BLaER1 (cell line): ENCODE measurements around the gene SESTD1.

Source experiments
- H3K27ac ChIP-seq: shearing (Covaris generic); formaldehyde crosslinking; 2 replicates; pipeline ENCODE4 v1.8.1; 2022
- H3K27me3 ChIP-seq: shearing (Covaris generic); formaldehyde crosslinking; 2 replicates; pipeline ENCODE4 v1.8.1; 2022
- H3K36me3 ChIP-seq: shearing (Covaris generic); formaldehyde crosslinking; 2 replicates; pipeline ENCODE4 v1.8.1; 2022
- H3K4me1 ChIP-seq: shearing (Covaris generic); formaldehyde crosslinking; 2 replicates; pipeline ENCODE4 v1.8.1; 2022
- H3K4me2 ChIP-seq: shearing (Covaris generic); formaldehyde crosslinking; 2 replicates; pipeline ENCODE4 v1.8.1; 2022
- H3K4me3 ChIP-seq: shearing (Covaris generic); formaldehyde crosslinking; 2 replicates; pipeline ENCODE4 v1.8.1; 2022
- H3K9ac ChIP-seq: shearing (Covaris generic); formaldehyde crosslinking; 2 replicates; pipeline ENCODE4 v1.8.1; 2022
- H3K9me3 ChIP-seq: shearing (Covaris generic); formaldehyde crosslinking; 2 replicates; pipeline ENCODE4 v1.8.1; 2022
- H4K20me1 ChIP-seq: shearing (Covaris generic); formaldehyde crosslinking; 2 replicates; pipeline ENCODE4 v1.8.1; 2022
- Cebpa-rat ChIP-seq: shearing (Covaris generic); IDR thresholded peaks from 2 replicates; pipeline ENCODE4 v1.8.1; 2022

SESTD1 gene

GRCh38 chr2:179172894-179173293, 91.7 kb downstream of the SESTD1 start:
- Histone ChIP-seq H3K27ac (no peak overlapping the region), H3K9me3 (0 out of 2 replicates have a peak, but pooled peaks cover 1% of the 10 kb centered on the region), H4K20me1 (no peaks in the 10 kb centered on the region), H3K4me1 (no peaks in the 10 kb centered on the region), H3K36me3 (peaks cover 41% of the 10 kb centered on the region), H3K4me3 (no peak overlapping the region), H3K9ac (no peak overlapping the region), H3K4me2 (no peak overlapping the region), H3K27me3 (no peaks in the 10 kb centered on the region)
- TF ChIP-seq Cebpa-rat, result no peak

GRCh38 chr2:179171371-179171770, 93.3 kb downstream of the SESTD1 start:
- H3K4me2 ChIP-seq, result no peak overlapping the region
- no peaks in the 10 kb centered on the region for H3K4me1 ChIP-seq
- H3K9me3 ChIP-seq, result 0 out of 2 replicates have a peak, but pooled peaks cover 4% of the 10 kb centered on the region
- no peak for TF ChIP-seq Cebpa-rat
- H3K9ac ChIP-seq, result no peak overlapping the region
- peaks cover 48% of the 10 kb centered on the region for H3K36me3 ChIP-seq
- no peak overlapping the region for H3K4me3 ChIP-seq
- H3K27ac ChIP-seq, result no peak overlapping the region
- H4K20me1 ChIP-seq, result no peaks in the 10 kb centered on the region
- H3K27me3 ChIP-seq, result no peaks in the 10 kb centered on the region

- Histone ChIP-seq H3K9ac (no peak overlapping the region), H3K36me3 (peaks cover 48% of the 10 kb centered on the region), H3K4me2 (no peak overlapping the region), H3K9me3 (0 out of 2 replicates have a peak, but pooled peaks cover 4% of the 10 kb centered on the region), H3K27ac (no peak overlapping the region), H3K4me1 (no peaks in the 10 kb centered on the region), H4K20me1 (no peaks in the 10 kb centered on the region), H3K27me3 (no peaks in the 10 kb centered on the region), H3K4me3 (no peak overlapping the region)
- no peak for TF ChIP-seq Cebpa-rat
These were observed 93.7 kb downstream of the SESTD1 start for GRCh38 chr2:179170901-179171300.

GRCh38 chr2:179165356-179166000, 99.2 kb downstream of the SESTD1 start:
- Histone ChIP-seq H3K4me2 (no peak overlapping the region), H4K20me1 (no peaks in the 10 kb centered on the region), H3K27ac (no peak overlapping the region), H3K36me3 (peaks cover 42% of the 10 kb centered on the region), H3K9me3 (0 out of 2 replicates have a peak, but pooled peaks cover 4% of the 10 kb centered on the region), H3K27me3 (no peaks in the 10 kb centered on the region), H3K4me1 (no peaks in the 10 kb centered on the region), H3K4me3 (no peak overlapping the region), H3K9ac (no peak overlapping the region)
- TF ChIP-seq Cebpa-rat, result no peak

- Histone ChIP-seq H3K27me3 (no peaks in the 10 kb centered on the region), H3K36me3 (peaks cover 58% of the 10 kb centered on the region), H3K4me3 (no peak overlapping the region), H3K27ac (no peak overlapping the region), H3K9ac (no peak overlapping the region), H3K4me1 (no peaks in the 10 kb centered on the region), H3K9me3 (no peaks in the 10 kb centered on the region), H3K4me2 (no peak overlapping the region), H4K20me1 (no peaks in the 10 kb centered on the region)
- no peak for TF ChIP-seq Cebpa-rat
These were observed 123.4 kb downstream of the SESTD1 start for GRCh38 chr2:179141206-179141605.

GRCh38 chr2:179140571-179140970, 124.1 kb downstream of the SESTD1 start:
- H3K9me3 ChIP-seq, result no peaks in the 10 kb centered on the region
- TF ChIP-seq Cebpa-rat, result no peak
- no peaks in the 10 kb centered on the region for H3K27me3 ChIP-seq
- no peak overlapping the region for H3K27ac ChIP-seq
- H4K20me1 ChIP-seq, result no peaks in the 10 kb centered on the region
- H3K36me3 ChIP-seq, result peaks cover 54% of the 10 kb centered on the region
- no peak overlapping the region for H3K9ac ChIP-seq
- no peak overlapping the region for H3K4me2 ChIP-seq
- H3K4me3 ChIP-seq, result no peak overlapping the region
- no peaks in the 10 kb centered on the region for H3K4me1 ChIP-seq

- H3K9me3 ChIP-seq, result no peaks in the 10 kb centered on the region
- H3K4me3 ChIP-seq, result no peak overlapping the region
These were observed 125.1 kb downstream of the SESTD1 start for GRCh38 chr2:179139506-179139905.

GRCh38 chr2:179137200-179137759, 127.4 kb downstream of the SESTD1 start:
- Histone ChIP-seq H4K20me1 (no peaks in the 10 kb centered on the region), H3K36me3 (peaks cover 51% of the 10 kb centered on the region), H3K27me3 (no peaks in the 10 kb centered on the region), H3K4me2 (no peak overlapping the region), H3K9me3 (no peaks in the 10 kb centered on the region), H3K9ac (no peak overlapping the region), H3K27ac (no peak overlapping the region), H3K4me3 (no peak overlapping the region), H3K4me1 (no peaks in the 10 kb centered on the region)
- TF ChIP-seq Cebpa-rat, result no peak

More at GRCh38 chr2:179139506-179139905, 125.1 kb downstream of the SESTD1 start:
- no peaks in the 10 kb centered on the region for H3K27me3 ChIP-seq
- H3K9ac ChIP-seq, result no peak overlapping the region
- TF ChIP-seq Cebpa-rat, result no peak
- no peak overlapping the region for H3K4me2 ChIP-seq
- H3K4me1 ChIP-seq, result no peaks in the 10 kb centered on the region
- H3K27ac ChIP-seq, result no peak overlapping the region
- H3K36me3 ChIP-seq, result peaks cover 54% of the 10 kb centered on the region
- no peaks in the 10 kb centered on the region for H4K20me1 ChIP-seq

GRCh38 chr2:179133016-179133415, 131.6 kb downstream of the SESTD1 start:
- H3K27me3 ChIP-seq, result no peaks in the 10 kb centered on the region
- H3K4me3 ChIP-seq, result no peak overlapping the region
- no peak overlapping the region for H3K27ac ChIP-seq
- H3K4me2 ChIP-seq, result no peak overlapping the region
- no peak overlapping the region for H3K9ac ChIP-seq
- no peaks in the 10 kb centered on the region for H3K9me3 ChIP-seq
- no peak for TF ChIP-seq Cebpa-rat
- H3K36me3 ChIP-seq, result peaks cover 17% of the 10 kb centered on the region
- no peaks in the 10 kb centered on the region for H3K4me1 ChIP-seq
- no peaks in the 10 kb centered on the region for H4K20me1 ChIP-seq

GRCh38 chr2:179132076-179132475, 132.6 kb downstream of the SESTD1 start:
- Histone ChIP-seq H4K20me1 (no peaks in the 10 kb centered on the region), H3K4me3 (no peak overlapping the region), H3K4me1 (no peaks in the 10 kb centered on the region), H3K9me3 (no peaks in the 10 kb centered on the region), H3K36me3 (peaks cover 12% of the 10 kb centered on the region; the same call in 1 of the 2 replicates), H3K9ac (no peak overlapping the region), H3K27ac (no peak overlapping the region), H3K27me3 (no peaks in the 10 kb centered on the region), H3K4me2 (no peak overlapping the region)
- no peak for TF ChIP-seq Cebpa-rat
